Activated CD8-positive, alpha-beta T cell treated with anti-CD3 and anti-CD28 coated beads for 36 hours (primary cell): ENCODE measurements around the gene ALPK3. TPM values are rescaled to one million over a fixed set of nuclear protein-coding genes. Genes with fewer than 3 reads are reported as not detected.

ENCODE experiments used
- ATAC-seq: fragments of 200-7000 bp; cut with Tn5 transposase; one replicate; pipeline ENCODE4 v1.10.0; 2021; ENCODE audit warnings: mild to moderate bottlenecking, moderate library complexity
- CTCF ChIA-PET: fragments of 350-600 bp; sonication (Branson Sonifier 250); formaldehyde crosslinking; loops from one replicate; lab custom pipeline; 2021; ENCODE audit warnings: antibody characterized with exemption; lab: Charles Lee
- POLR2A ChIA-PET: fragments of 350-600 bp; sonication (Branson Sonifier 250); formaldehyde crosslinking; loops from one replicate; lab custom pipeline; 2021; ENCODE audit warnings: antibody characterized with exemption; lab: Charles Lee
- DNase-seq: peaks from one replicate; pipeline ENCODE4 v3.0.0-alpha.2; 2020
- H3K27ac Mint-ChIP-seq: one replicate; pipeline ENCODE4 v1.8.0; 2021; ENCODE audit warnings: mild to moderate bottlenecking, mixed read lengths
- H3K27me3 Mint-ChIP-seq: one replicate; pipeline ENCODE4 v1.8.0; 2021; ENCODE audit warnings: mixed read lengths
- H3K36me3 Mint-ChIP-seq: one replicate; pipeline ENCODE4 v1.8.0; 2021; ENCODE audit warnings: low read depth, mixed read lengths
- H3K4me1 Mint-ChIP-seq: one replicate; pipeline ENCODE4 v1.8.0; 2021; ENCODE audit warnings: low read depth, mixed read lengths
- H3K4me3 Mint-ChIP-seq: one replicate; pipeline ENCODE4 v1.8.0; 2021; ENCODE audit warnings: mild to moderate bottlenecking, moderate library complexity, mixed read lengths
- H3K9me3 Mint-ChIP-seq: one replicate; pipeline ENCODE4 v1.8.0; 2021; ENCODE audit warnings: mixed read lengths
- CTCF ChIP-seq: fragments of 200-600 bp; IDR thresholded peaks from one replicate; pipeline ENCODE4 v1.8.0; 2022; ENCODE audit warnings: antibody characterized with exemption, mild to moderate bottlenecking
- intact Hi-C: fragments of 100-400 bp; cut with micrococcal nuclease; formaldehyde crosslinking; loops from one replicate; pipeline ENCODE4 v1.10.0; 2022
- total RNA-seq, 2 experiments: library from RNA; stranded (reverse); gene quantifications; one replicate each; pipeline ENCODE4 v1.2.3, GENCODE V29; 2021

Gene ALPK3
- total RNA-seq, 2 experiments from 2014 or later = 0.04 to 0.16 TPM

DNA sequence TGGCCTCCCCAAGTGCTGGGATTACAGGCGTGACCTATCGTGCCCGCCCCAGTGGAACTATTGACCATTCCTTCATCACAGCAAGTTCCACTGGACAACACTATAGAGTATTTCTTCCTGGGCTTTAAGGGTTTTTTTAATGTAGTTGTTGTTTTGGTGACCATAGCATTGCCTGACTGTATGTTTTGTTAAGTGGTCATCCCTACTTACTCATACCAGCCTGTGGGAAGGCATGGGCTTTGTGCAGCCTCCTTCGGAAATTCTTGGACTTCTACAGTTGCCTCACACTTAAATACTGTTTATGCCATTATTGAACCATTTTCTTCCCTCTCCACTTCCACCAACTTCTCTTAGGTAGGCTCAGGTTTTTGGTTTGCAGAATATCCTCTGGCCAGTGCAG, 19.9 kb upstream of the ALPK3 start:
- POLR2A ChIA-PET = no interaction called here
- CTCF ChIA-PET = no interaction called here
- no peak overlapping the region for H3K27ac Mint-ChIP-seq
- peaks cover 2% of the 10 kb centered on the region for H3K4me1 Mint-ChIP-seq
- no peak for ATAC-seq
- no peaks in the 10 kb centered on the region for H3K27me3 Mint-ChIP-seq
- peaks cover 11% of the 10 kb centered on the region for H3K36me3 Mint-ChIP-seq
- no peak for TF ChIP-seq CTCF
- no peak for DNase-seq
- intact Hi-C loops = no loop called here
- H3K9me3 Mint-ChIP-seq = no peaks in the 10 kb centered on the region
- H3K4me3 Mint-ChIP-seq = no peak overlapping the region

- no peak for TF ChIP-seq CTCF
- CTCF ChIA-PET = no interaction called here
- H3K9me3 Mint-ChIP-seq = no peaks in the 10 kb centered on the region
- no peak overlapping the region for H3K27ac Mint-ChIP-seq
- intact Hi-C loops = no loop called here
- H3K4me3 Mint-ChIP-seq = no peak overlapping the region
- ATAC-seq (no peak), DNase-seq (no peak)
- POLR2A ChIA-PET = no interaction called here
- H3K36me3 Mint-ChIP-seq = peaks cover 9% of the 10 kb centered on the region
- no peaks in the 10 kb centered on the region for H3K27me3 Mint-ChIP-seq
- peaks cover 2% of the 10 kb centered on the region for H3K4me1 Mint-ChIP-seq
Measured at GRCh38 chr15:84797801-84798200, 19.4 kb upstream of the ALPK3 start.

- H3K4me1 Mint-ChIP-seq = peaks cover under 1% of the 10 kb centered on the region
- peaks cover 10% of the 10 kb centered on the region for H3K36me3 Mint-ChIP-seq
- no peak for TF ChIP-seq CTCF
- intact Hi-C loops = no loop called here
- H3K4me3 Mint-ChIP-seq = no peak overlapping the region
- no peak for ATAC-seq
- DNase-seq = no peak
- H3K9me3 Mint-ChIP-seq = no peaks in the 10 kb centered on the region
- H3K27ac Mint-ChIP-seq = no peak overlapping the region
- H3K27me3 Mint-ChIP-seq = no peaks in the 10 kb centered on the region
- POLR2A ChIA-PET = no interaction called here
- CTCF ChIA-PET = no interaction called here
Measured at GRCh38 chr15:84798436-84798946, 18.7 kb upstream of the ALPK3 start.

DNA sequence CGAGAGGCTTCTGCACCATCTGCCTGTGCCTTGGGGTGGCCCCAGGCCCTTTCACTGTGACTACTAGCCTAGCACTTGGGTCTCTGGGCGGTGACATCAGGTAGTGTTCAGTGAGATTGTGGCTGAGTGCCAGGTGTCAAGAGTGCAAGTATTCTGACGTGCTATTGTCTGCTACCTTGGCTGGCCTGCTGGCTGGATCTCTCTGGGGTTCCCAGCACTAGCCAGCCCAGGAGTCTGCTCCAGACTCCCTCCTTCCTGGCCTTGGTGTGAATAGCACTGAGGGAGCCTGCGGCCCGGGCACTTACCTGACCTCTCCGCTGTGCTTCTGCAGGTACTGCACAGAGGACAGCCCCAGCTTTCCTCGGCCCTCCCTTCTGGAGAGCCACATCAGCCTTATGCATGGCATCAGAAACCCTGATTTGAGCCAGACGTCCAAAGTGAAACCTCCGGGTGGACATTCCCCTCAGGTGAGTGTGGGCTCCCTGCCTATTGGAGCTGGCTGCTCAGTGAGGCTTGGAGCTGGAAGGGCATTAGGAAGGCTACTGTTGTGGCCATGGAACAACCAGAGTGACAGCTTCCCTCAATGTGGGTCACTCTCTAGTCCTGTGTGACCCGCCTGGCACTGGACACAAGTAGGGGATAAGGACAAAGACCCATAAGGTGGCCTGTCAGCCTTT, 17.5 kb upstream of the ALPK3 start:
- no peak for ATAC-seq
- Mint-ChIP-seq H3K9me3 (no peaks in the 10 kb centered on the region), H3K4me3 (no peak overlapping the region), H3K27me3 (no peaks in the 10 kb centered on the region), H3K36me3 (peaks cover 8% of the 10 kb centered on the region), H3K27ac (no peak overlapping the region), H3K4me1 (no peaks in the 10 kb centered on the region)
- TF ChIP-seq CTCF = no peak
- DNase-seq = no peak
- intact Hi-C loops = no loop called here
- POLR2A ChIA-PET = no interaction called here
- CTCF ChIA-PET = no interaction called here

DNA sequence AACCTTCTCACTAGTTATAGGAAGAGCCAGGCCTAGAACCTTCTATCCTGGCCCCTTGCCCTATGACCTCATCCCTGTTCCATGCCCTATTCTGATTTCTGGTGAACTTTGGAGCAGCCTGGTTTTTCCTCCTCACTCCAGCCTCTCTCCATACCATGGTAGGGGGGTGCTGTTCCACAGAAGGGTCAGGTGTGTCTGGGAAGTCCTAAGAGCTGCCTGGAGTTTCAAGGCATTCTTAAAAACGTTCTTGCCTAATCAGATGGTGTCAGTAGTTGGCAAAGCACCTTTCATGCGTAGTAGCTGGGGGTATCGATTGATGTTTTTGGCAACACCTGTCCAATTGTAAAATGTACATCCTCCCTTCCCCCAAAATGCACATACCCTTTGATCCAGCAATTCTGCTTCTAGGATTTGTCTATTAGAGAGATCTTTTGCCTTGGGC, 16.8 kb upstream of the ALPK3 start:
- H3K9me3 Mint-ChIP-seq = no peaks in the 10 kb centered on the region
- intact Hi-C loops = no loop called here
- H3K27me3 Mint-ChIP-seq = no peaks in the 10 kb centered on the region
- H3K36me3 Mint-ChIP-seq = peaks cover 6% of the 10 kb centered on the region
- no peak for TF ChIP-seq CTCF
- no peak for DNase-seq
- POLR2A ChIA-PET = no interaction called here
- no peak overlapping the region for H3K27ac Mint-ChIP-seq
- CTCF ChIA-PET = no interaction called here
- ATAC-seq = no peak
- no peak overlapping the region for H3K4me3 Mint-ChIP-seq
- H3K4me1 Mint-ChIP-seq = no peaks in the 10 kb centered on the region
